Cardiac muscle cell (in vitro differentiated cells and primary cell): ENCODE measurements around the gene RET. TPM values are rescaled to one million over a fixed set of nuclear protein-coding genes. Genes with fewer than 3 reads are reported as not detected.

ENCODE experiments used
- DNase-seq, 2 donors: peaks; one replicate each; pipeline versions ENCODE4 v3.0.0 to v3.0.0-alpha.2; 2010 to 2017; ENCODE audit warnings: low read depth in 1 of 2, low spot score in 1 of 2
- H3K27ac ChIP-seq: fragments of 200-600 bp; sonication (generic); 2 replicates; pipeline ENCODE4 v1.5.1; 2016
- H3K27me3 ChIP-seq: fragments of 200-600 bp; sonication (generic); 2 replicates; pipeline ENCODE4 v1.6.0; 2016; ENCODE audit warnings: control low read depth
- H3K36me3 ChIP-seq: fragments of 200-600 bp; sonication (generic); 2 replicates; pipeline ENCODE4 v1.5.1; 2016; ENCODE audit warnings: control low read depth
- H3K4me1 ChIP-seq: fragments of 200-600 bp; sonication (generic); 2 replicates; pipeline ENCODE4 v1.8.1; 2017; ENCODE audit warnings: low read depth, mild to moderate bottlenecking, mixed run types
- H3K4me3 ChIP-seq: fragments of 200-600 bp; sonication (generic); 2 replicates; pipeline ENCODE4 v1.5.1; 2016; ENCODE audit warnings: mild to moderate bottlenecking
- H3K9me3 ChIP-seq: fragments of 200-600 bp; sonication (generic); 2 replicates; pipeline ENCODE4 v1.5.1; 2017; ENCODE audit warnings: low read depth, mild to moderate bottlenecking, control low read depth
- polyA plus RNA-seq: library from polyadenylated mRNA; unstranded; fragments of >200 nt; fragmentation: Nextera tagmentation; extraction: Ambion mirVana; gene quantifications from 2 replicates; pipeline ENCODE4 v1.2.1, GENCODE V29; 2016
- total RNA-seq: library from RNA; depleted of rRNA; stranded (reverse); fragments of >200 nt; gene quantifications from 2 replicates; pipeline ENCODE4 v1.2.3, GENCODE V29; 2016
- TF ChIP-seq, protein P1 (sequence below): IDR thresholded peaks from 2 replicates; pipeline ENCODE4 v1.5.1; 2012; ENCODE audit warnings: low read depth, mild to moderate bottlenecking, low read length

The RET gene
- total and polyA plus RNA-seq, 2 experiments from 2014 or later, result 0.09 TPM; not detected in 1

DNA sequence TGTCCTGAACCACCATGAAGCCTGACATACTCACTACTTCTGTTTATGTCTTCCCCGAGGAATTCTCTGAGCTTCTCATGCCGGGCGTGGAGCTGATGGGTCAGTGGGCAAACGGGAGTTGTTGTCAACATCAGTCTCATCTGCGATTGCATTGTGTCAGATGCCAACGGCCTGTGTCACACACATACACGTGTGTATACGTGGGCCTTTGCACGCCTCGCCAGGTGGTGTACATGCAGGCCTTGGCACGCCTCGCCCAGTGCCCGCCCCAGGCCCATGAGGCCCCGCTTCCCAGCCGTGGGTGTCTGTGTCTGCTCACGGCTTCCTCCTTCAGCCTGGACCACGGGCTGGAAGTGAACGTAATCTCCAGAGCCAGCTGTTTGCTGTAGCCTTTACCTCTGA is 53.9 kb downstream of the RET start:
- H3K9me3 ChIP-seq, result no peaks in the 10 kb centered on the region
- no peak overlapping the region for H3K4me3 ChIP-seq
- no peaks in the 10 kb centered on the region for H3K36me3 ChIP-seq
- TF ChIP-seq, protein P1, sequence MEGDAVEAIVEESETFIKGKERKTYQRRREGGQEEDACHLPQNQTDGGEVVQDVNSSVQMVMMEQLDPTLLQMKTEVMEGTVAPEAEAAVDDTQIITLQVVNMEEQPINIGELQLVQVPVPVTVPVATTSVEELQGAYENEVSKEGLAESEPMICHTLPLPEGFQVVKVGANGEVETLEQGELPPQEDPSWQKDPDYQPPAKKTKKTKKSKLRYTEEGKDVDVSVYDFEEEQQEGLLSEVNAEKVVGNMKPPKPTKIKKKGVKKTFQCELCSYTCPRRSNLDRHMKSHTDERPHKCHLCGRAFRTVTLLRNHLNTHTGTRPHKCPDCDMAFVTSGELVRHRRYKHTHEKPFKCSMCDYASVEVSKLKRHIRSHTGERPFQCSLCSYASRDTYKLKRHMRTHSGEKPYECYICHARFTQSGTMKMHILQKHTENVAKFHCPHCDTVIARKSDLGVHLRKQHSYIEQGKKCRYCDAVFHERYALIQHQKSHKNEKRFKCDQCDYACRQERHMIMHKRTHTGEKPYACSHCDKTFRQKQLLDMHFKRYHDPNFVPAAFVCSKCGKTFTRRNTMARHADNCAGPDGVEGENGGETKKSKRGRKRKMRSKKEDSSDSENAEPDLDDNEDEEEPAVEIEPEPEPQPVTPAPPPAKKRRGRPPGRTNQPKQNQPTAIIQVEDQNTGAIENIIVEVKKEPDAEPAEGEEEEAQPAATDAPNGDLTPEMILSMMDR, result no peak
- DNase-seq, result no peak
- H3K27ac ChIP-seq, result no peak overlapping the region
- H3K27me3 ChIP-seq, result no peaks in the 10 kb centered on the region
- H3K4me1 ChIP-seq, result peaks cover 7% of the 10 kb centered on the region

GRCh38 chr10:43131256-43131655 is 54.4 kb downstream of the RET start:
- Histone ChIP-seq H3K4me1 (peaks cover 7% of the 10 kb centered on the region), H3K27me3 (no peaks in the 10 kb centered on the region), H3K4me3 (no peak overlapping the region), H3K9me3 (no peaks in the 10 kb centered on the region), H3K36me3 (no peaks in the 10 kb centered on the region), H3K27ac (no peak overlapping the region)
- TF ChIP-seq, protein P1, result no peak
- no peak for DNase-seq

- Histone ChIP-seq H3K27ac (no peak overlapping the region), H3K27me3 (no peaks in the 10 kb centered on the region), H3K4me3 (no peak overlapping the region), H3K9me3 (no peaks in the 10 kb centered on the region), H3K36me3 (no peaks in the 10 kb centered on the region), H3K4me1 (peaks cover 7% of the 10 kb centered on the region)
- TF ChIP-seq, protein P1, result no peak
- no peak for DNase-seq
Measured at GRCh38 chr10:43131906-43132305, 55.0 kb downstream of the RET start.

- Histone ChIP-seq H3K27ac (no peak overlapping the region), H3K4me3 (no peak overlapping the region), H3K9me3 (no peaks in the 10 kb centered on the region), H3K27me3 (no peaks in the 10 kb centered on the region), H3K36me3 (no peaks in the 10 kb centered on the region), H3K4me1 (peaks cover 7% of the 10 kb centered on the region)
- DNase-seq, result no peak
- TF ChIP-seq, protein P1, result no peak
Measured at GRCh38 chr10:43132867-43133787, 56.3 kb downstream of the RET start.

DNA sequence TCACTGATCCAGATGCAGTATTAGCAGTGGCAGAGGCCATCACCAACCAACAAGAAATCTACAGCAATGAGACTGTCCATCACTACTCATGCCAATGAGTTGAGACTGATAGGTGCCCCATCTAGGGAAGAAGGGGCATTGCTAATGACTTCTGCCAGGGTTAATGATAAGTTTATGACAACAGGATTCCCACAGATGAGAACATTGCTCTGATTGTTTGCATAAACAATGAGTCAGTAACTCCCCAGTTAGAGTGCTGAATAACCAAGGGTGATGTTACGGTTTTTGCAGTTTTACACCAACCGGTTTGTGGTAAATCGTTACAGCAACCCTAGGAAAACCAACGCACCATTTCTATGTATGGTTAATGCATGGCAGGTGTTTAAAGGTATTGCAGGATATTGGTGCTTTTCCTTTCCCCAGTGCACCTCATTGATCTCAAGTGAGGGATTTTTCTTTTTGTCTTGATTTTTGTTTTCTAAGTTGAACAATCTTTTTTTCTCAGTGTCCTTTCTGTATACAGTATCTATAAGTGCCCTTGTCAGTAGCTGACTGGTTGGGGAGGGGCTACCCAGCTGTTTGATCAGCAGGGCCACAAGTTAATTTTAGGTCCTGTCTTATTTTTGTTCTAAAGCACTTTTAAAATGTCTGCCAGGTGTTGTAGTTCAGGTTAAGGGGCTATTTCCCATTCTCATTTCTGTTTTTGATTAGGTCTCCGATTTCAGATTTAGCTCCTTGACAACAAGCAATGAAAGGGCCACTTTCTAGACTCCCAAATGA is 57.4 kb downstream of the RET start:
- TF ChIP-seq, protein P1, result no peak

More for the DNA sequence above, 57.4 kb downstream of the RET start:
- H3K4me3 ChIP-seq, result no peak overlapping the region
- no peaks in the 10 kb centered on the region for H3K27me3 ChIP-seq
- peaks cover 7% of the 10 kb centered on the region for H3K4me1 ChIP-seq
- DNase-seq, result no peak
- H3K36me3 ChIP-seq, result no peaks in the 10 kb centered on the region
- H3K9me3 ChIP-seq, result no peaks in the 10 kb centered on the region
- H3K27ac ChIP-seq, result no peak overlapping the region
